ENCODE measurements around the gene AGAP1.

AGAP1 gene

DNA sequence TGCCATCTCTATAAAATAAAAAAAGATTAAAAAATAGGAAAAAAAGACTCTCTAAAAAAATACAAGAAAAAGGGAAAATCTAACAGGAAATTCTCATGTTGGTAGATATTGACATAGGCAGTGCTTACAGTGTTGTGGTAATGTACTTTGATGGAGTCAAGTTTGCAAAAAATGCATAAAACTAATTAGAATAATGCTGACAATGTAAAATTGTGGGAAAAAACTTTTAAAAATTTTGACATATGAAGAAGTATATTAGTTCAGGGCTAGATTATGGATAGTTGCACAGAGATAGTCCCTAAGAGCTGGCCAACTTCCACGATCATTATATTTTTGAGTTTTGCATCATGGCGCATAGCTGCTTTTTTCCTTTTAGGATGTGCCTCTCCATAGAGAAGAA is 601.7 kb downstream of the AGAP1 start:
- no peak for DNase-seq (ENCODE audit: low read depth in 2 of 2)

DNA sequence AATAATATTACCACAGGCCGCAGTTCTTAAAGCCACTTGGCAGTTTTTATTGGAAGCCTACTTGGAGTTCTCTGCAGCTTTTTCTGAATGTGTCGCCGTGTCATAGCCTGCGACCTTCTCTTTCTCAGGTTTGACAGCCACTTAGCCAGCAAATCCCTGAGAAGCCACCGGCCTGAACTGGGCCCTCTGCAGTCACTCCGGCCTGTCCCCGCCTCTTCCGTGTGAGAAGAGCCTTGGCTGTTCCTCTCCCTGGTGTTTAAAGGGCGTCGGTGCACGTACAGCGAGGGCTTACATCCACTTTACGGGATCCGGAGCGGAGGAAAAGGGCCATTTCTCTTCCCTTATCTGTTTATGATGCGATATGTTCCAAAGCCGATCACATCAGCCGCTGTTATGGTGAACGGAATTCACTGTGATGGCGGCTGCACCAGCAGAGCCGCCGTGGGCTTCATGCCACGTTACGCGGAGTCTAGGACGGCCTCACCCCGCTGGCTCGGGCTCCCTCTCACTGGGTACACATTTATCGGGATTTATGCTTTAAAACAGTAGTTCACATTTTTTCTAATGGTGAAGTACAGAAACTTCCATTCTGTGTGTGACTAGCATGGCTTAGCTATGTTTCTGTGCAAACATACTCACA is 607.6 kb downstream of the AGAP1 start:
- DNase-seq (ENCODE audit: low read depth in 2 of 2) = no peak

DNA sequence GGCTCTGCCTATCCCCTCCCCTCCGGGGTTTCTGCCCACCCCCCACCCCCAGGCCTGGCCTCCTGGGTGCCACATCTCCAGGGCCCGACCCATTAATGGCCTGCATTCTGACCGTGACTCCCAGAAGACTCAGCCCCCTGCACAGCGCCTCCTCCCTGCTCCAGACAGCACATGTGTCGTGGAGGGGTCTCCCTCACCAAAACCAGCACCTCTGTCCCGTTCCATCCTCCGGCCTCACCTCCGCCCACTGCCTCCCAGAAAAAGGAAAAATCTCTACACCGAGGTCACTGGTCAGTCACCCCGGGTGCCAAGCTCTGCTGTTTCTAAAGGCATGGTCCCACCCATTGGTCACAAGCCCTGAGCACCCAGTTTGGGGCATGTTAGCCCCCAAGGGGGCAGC is 609.1 kb downstream of the AGAP1 start:
- no peak for DNase-seq (ENCODE audit: low read depth in 2 of 2)

DNA sequence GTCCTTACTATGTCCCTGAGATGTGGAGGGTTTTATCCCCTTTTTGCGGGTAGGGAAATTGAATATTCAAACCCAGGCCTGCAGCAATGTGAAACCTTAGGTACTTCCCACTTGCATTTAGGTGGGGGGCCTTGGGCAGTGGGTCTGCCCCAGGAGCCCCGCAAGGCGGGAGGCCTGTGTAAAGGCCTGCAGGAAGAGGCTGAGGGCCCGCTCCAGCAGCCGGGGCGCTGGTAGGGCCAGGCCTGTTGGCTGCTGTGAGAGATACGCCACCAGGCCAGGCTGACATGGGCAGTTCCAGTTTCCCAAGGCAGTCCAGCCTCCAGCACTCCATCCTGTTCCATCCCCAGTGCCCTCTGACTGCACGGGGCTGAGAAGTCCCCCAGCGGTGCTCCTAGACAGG is 610.1 kb downstream of the AGAP1 start:
- DNase-seq (ENCODE audit: low read depth in 2 of 2) = no peak

DNA sequence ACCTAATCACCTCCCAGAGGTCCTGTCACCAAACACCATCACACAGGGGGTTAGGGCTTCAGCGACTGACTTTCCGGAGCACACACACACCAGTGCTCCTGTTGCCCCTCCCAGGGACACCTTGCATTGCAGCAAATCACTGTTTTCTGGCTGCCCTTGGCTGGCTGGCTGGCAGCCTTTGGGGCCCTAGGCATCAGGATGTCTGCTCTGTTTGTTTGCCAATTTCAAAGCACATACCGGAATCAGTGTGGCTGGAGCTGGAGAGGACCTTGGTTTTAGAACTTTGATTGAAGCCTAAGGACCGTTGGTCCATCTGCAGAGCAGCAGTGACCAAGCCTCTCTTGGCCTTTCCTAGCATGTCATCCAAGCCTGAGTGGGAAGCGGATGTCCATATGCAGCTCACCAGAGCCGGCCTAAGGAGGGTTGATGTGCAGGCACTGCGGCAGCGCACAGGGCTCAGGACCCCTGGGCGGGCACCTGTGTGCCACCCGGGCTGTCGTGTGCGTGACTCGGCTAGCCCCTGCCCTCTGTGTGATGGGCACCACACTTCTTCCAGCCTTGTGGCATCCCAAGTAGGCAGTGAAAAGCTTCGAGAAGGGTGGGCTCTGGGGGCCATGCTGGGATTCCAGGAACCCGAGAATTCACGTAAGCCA is 612.2 kb downstream of the AGAP1 start:
- no peak for DNase-seq (ENCODE audit: low read depth in 2 of 2)

DNA sequence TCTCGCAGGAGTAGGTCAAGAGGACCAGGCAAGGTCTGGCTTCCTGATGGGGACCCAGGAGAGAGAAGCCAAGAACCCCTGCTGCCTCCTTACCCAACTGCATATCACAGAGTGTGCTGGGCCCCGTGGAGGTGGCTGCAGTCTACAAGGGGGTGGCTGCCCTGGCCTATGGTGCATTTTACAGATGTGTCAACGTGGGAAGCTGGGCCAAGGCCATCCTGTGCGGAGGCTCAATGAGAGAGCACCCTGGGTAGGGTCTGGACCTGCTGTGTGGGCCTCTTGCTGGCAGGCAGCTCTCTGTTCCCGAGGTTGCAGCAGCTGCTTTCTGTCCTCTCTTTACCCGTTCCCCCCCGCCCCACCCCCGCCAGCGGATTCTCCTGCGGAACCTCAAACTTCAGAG is 612.9 kb downstream of the AGAP1 start:
- DNase-seq (ENCODE audit: low read depth in 2 of 2) = no peak

DNA sequence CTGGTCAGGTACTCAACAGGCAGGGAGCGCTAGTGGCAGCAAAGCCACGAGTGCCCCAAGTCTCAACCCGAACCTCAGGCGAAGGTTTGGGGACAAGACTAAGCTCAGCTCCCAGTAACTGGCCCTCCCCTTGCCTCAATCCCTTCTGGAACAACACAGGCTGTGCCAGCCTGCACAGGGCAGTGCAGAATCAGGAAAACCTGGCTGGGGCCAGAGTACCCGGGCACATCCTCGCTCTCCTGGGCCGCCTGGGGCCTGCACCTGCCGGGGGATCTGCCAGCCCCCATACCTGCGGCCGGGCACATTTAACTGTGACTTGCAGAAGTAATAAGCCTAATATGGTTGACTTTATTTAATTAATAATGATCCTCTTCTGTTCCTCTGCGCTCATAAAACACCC is 613.7 kb downstream of the AGAP1 start:
- DNase-seq (ENCODE audit: low read depth in 2 of 2) = no peak

DNA sequence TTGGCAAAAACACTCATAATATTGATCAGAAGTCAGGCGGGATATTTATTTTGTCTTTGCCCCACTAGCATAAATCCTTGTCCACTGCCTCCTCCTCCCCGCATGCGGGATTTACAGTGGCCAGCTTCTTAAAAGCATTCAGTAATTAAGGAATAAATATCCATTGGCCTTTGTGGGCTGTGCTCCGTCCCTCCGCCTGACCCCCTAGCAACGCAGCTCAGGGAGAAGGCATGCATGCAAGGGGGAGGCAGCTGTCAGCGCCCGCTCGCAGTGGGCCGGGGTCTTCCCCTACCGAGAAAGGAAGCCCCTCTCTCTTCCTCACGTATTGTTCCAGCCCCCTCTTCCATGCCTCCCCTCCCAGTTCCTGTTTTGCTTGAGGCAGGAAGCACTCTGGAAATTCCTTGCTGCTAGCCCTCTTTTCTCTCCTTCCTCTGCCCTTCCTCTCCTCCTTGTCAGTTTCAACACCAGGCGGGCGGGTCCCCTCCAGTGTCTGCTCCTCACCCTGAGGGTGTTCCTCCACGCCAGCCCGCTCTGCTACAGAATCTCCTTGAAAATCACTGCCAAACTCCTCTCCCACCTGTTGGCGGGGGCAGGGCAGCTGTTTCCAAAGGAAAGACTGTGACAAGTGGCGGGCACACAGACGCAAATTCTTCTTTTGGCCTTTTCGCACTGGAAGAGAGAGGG is 614.2 kb downstream of the AGAP1 start:
- DNase-seq (ENCODE audit: low read depth in 2 of 2) = no peak

DNA sequence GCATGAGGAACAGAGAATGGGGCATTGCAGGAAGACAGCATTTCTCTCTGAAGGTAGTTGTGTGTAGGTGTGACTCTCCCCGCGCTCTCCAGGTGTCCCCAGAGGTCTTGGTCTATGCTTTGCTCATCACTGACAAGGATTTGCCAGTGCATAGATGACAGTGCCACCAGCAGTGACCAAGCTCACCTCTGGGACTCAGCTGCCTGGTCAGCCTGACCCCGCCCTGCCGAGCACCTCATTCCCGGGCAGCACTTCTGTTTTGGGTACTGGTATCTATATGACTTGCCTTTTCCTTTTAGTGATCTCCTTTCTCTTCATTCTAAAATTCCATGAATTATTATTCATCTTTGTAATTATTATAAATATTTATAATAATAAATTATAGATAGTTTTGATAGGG is 615.2 kb downstream of the AGAP1 start:
- no peak for DNase-seq (ENCODE audit: low read depth in 2 of 2)

DNA sequence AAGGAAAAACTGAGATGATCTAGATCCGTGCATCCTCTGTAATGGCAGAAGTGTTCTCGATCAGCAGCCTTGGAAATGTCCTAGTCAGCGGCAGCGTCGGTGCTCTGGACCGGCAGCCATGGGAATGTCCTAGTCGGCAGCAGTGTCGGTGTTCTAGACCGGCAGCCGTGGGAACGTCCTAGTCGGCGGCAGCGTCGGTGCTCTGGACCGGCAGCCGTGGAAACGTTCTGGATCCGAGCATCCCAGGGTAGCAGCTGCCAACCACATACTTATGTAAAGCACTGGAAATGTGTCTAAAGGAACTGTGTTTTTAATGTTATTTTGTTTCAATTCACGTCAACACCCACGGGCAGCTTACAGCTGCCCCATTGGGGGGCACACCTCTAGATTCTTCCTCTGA is 615.6 kb downstream of the AGAP1 start:
- no peak for DNase-seq (ENCODE audit: low read depth in 2 of 2)

DNA sequence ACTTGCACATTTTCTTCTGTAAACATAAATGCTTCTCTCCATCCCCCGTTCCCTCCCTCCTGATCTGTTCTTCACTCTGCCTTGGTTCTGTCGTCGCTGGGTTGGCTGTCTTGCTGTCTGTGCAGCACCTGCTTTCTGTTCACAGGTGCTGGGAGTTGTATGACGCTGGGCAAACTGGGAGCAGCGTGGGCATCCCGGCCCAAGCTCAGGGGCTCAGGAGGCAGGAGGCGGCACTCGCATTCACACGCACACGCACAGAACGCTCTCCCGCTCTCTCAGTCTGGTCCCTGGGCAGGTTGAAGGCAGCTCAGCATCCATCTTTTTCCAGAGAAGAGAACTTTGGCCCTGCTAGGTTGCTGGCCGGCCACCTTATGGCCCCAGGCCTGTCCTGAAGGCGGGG is 618.6 kb downstream of the AGAP1 start:
- DNase-seq (ENCODE audit: low read depth in 2 of 2) = no peak

DNA sequence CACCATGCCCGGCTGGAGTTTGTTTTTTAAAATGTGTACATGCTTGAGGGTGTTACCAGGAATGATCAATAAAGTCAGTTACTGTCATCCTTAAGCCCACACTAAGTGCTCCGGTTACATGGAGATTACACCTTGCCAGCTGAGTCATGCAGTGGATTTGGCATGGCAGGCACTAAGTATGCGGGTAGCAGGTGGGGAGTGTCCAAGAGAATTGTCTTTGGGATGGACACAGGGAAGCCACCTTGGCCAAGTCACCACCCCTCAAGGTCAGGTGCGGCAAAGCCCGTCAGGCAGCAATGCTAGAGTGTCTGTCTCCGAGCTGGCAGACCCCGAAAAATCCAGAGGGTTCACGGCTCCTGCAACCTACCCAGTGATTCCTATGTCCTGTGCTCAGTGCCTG is 619.6 kb downstream of the AGAP1 start:
- DNase-seq (ENCODE audit: low read depth in 2 of 2) = no peak

DNA sequence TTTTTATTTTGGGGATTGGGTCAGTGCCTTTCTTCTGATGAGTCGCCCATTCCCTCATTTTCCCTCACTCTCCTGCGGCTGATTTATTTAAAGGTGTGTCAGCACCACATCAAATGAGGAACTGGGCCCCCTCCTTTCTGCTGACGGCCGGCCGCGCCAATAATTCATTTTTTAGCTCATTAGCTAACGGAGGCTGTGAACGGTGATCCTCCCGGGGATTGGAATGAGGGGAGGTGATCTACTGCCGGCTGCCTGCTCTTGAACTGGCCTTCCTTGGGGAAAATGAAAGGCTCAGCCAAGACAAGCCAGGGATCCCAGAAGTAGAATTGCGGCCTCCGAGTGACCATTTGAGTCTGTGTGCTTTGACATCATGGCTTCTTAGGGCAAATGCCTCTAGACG is 620.1 kb downstream of the AGAP1 start:
- no peak for DNase-seq (ENCODE audit: low read depth in 2 of 2)

DNA sequence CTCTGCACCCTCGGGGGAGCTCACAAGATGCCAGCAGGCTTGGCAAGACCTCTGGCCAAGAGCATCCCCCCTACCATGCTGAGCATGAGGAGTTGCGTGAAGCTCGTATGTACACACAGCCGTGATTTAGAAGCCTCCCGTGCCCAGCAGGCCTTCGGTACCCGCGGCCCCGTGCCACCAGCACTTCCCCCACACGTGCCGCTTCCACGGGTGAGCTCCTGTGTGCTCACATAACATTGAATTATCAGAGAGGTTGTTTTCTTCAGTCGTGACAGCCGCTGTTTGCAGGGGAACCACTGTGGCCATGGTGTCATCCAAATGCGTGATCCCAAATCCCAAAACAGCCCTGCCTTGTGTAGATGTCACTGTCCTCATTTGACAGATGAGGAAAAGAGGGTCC is 621.1 kb downstream of the AGAP1 start:
- no peak for DNase-seq (ENCODE audit: low read depth in 2 of 2)

DNA sequence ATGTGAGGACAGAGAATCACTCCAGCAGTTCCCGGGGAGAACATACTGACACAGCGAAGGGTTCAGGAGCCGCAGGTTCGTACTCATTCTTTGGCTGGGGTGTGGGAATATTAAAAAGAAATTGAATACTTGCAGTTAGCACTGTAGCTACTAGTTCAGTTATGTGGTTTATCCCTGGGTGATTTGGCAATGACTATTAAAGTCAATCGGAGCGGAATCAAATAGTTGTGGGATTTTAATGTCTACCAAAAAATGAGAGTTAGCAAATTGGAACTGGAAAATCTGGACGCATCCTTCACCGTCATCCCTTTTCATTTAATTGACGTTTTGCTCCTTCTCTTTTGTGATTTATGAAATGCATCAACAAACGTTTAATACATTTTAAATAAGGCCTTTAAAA is 623.6 kb downstream of the AGAP1 start:
- DNase-seq (ENCODE audit: low read depth in 2 of 2) = no peak

DNA sequence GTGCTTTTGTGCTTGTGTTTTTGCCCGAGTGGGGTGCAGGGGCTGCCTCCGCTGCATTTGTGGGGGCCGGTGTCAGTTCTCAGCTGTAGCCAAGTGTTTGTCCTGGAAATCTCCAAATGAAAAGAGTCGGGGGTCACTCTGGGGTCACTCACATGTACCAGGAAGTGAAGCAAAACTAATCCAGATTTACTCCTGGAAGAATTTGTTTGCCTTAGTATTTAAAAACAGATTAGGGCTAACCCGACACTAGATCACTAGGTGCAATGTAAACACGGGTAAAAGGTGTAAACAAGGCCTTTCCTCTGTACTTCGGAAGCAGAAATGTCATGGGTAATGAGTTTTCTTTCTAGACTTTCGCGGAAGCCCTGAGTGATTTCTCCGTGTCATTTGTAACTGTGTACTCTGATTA is 624.0 kb downstream of the AGAP1 start:
- no peak for DNase-seq (ENCODE audit: low read depth in 2 of 2)

DNA sequence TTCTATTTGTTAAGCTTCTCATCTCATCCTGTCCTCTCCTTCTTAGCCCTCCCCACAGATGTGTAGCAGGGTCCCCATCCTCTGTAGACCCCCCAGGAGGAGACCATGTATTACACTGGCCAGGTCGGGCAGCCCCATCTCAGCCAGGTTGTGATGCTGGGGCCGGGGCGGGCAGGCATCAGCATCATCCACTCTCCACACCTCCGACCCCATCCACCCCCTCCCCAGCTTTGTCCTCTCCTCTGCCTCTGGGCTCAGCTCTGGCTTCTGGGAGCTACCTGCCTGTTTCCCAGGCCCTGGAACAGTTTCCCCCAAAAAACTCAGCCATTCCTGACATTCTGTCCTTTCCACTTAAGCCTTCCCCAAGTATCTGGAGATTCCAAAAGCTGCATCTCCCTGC is 625.2 kb downstream of the AGAP1 start:
- DNase-seq (ENCODE audit: low read depth in 2 of 2) = no peak

DNA sequence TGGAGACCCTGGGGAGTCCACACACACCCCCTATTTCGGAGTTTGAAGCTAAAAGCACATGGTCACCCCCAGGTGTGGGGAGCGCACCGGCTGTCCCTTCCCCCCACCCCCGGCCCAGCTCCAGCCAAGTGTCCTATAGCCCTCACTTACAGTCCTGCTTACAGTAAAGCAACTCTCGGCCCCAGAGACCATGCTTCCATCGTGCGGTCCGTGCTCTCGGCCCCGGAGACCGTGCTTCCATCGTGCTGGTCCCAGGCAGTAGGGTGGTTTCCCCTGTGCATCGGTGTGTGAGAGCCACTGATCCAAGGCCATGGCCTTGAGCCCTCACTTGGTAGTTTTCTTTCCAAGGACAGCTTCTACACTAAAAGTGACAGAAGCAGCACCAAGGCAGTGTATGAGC is 625.6 kb downstream of the AGAP1 start:
- no peak for DNase-seq (ENCODE audit: low read depth in 2 of 2)

DNA sequence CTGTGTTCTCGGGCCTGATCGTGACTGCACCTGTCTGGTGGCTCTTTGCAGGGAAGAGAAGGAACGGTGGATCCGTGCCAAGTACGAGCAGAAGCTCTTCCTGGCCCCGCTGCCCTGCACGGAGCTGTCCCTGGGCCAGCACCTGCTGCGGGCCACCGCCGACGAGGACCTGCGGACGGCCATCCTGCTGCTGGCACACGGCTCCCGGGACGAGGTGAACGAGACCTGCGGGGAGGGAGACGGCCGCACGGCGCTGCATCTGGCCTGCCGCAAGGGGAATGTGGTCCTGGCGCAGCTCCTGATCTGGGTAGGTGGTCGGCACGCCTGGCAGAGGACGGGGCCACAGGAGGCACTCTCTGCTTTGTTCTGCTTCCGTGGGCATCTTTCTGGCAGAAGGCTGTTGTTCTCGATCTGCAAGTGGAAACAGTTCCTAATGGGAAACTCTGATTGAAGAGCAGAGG is 626.3 kb downstream of the AGAP1 start:
- no peak for DNase-seq (ENCODE audit: low read depth in 2 of 2)

DNA sequence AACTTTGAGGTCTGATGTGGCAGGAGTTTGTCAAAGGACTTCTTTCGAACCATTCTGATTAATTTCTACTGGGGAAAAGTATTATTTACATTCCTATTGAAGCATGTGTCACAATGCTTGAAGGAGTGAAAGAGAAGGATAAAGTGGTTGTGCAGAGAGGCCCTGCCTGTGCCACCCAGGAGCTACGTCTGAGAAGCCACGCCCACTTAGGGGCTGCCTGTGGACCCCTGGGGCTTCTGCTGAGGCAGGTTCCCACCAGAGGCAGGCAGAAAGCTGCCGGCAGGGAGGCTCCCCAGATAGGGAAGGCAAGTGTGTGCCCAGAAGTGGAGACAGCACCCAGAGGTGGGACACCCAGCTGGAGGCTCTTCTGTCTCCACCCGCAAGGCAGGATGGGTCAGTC is 627.0 kb downstream of the AGAP1 start:
- DNase-seq (ENCODE audit: low read depth in 2 of 2) = no peak

DNA sequence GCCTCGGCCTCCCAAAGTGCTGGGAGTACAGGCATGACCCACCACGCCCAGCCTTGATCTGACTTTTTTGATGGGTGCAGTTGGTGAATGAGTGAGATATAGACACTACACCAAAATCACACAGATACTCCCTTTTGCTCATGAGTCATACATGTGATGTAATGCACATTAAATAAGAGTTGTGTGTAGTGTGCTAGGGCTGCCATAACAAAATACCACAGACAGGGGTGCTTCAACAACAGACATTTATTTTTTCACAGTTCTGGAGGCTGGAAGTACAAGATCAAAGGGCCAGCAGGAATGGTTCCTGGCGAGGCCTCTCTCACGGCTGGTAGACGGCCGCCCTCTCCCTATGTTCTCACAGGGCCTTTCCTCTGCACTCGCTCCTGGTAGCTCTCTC is 627.7 kb downstream of the AGAP1 start:
- no peak for DNase-seq (ENCODE audit: low read depth in 2 of 2)

DNA sequence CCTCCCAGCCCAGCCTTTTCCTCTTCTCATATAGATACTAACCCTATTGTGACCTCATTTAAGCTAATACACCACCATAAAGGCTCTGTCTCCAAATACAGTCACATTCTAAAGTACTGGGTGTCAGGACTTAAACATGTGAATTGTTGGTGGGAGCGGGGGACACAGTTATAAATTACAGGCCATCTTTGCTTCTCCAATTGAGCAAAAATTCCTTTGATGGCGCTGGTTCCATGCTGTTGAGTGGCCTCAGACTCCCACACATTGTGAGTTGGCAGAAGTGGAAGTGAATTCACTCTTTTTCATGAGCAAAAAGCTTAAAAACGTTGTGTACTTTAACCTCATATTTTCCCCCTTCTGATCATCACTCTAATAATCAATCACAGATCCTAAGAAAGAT is 628.4 kb downstream of the AGAP1 start:
- DNase-seq (ENCODE audit: low read depth in 2 of 2) = no peak

DNA sequence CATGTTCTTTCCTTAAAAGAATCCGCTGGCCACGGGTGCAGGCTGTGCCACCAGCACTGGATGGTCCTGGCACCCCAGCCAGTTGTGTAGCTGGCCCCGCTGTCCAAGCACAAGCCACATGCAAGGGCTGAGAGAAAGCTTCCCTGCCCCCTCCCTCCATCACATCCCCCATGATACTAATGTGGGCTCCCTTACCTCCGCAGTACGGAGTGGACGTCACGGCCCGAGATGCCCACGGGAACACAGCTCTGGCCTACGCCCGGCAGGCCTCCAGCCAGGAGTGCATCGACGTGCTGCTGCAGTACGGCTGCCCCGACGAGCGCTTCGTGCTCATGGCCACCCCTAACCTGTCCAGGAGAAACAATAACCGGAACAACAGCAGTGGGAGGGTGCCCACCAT is 629.9 kb downstream of the AGAP1 start:
- no peak for DNase-seq (ENCODE audit: low read depth in 2 of 2)
